ENCODE results near the gene TFPT.

- TF ChIP-seq POLR2AphosphoS5 (IDR thresholded peaks at IDR 0.05) (no peak), CTCF (IDR thresholded peaks at IDR 0.05) (no peak), EP300 (IDR thresholded peaks at IDR 0.05; ENCODE audit: low read depth) (no peak)
Observed at GRCh38 chr19:54084410-54084809, 31.0 kb downstream of the TFPT start.

Data from transverse colon (tissue), 4 donors.